ENCODE results near the gene SNAPC4.

SNAPC4 gene

GRCh38 chr9:136372561-136373299, 27.2 kb downstream of the SNAPC4 start:
- Histone ChIP-seq H3K27me3 (ENCODE audit: control insufficient read depth, low read length) (no peaks in the 10 kb centered on the region), H3K79me2 (ENCODE audit: control insufficient read depth, low read length) (no peaks in the 10 kb centered on the region), H3K36me3 (ENCODE audit: control insufficient read depth, low read length) (peaks cover 21% of the 10 kb centered on the region; the same call in 1 of the 2 replicates), H4K20me1 (ENCODE audit: control insufficient read depth, insufficient read depth, low read depth, low read length) (no peaks in the 10 kb centered on the region), H3K27ac (ENCODE audit: low read depth, low read length) (no peak overlapping the region), H3K9me2 (replicated peaks; ENCODE audit: control insufficient read depth, low read length) (no peaks in the 10 kb centered on the region), H3K4me1 (ENCODE audit: control insufficient read depth, low read length) (0 out of 2 replicates have a peak, but pooled peaks cover 5% of the 10 kb centered on the region), H3F3A (ENCODE audit: control insufficient read depth, insufficient read depth) (no peaks in the 10 kb centered on the region), H3K4me2 (ENCODE audit: low read length) (no peak overlapping the region), H3K9me3 (ENCODE audit: control insufficient read depth, insufficient read depth, low read length) (no peaks in the 10 kb centered on the region), H3K4me3 (ENCODE audit: low read length) (no peak overlapping the region)
- TF ChIP-seq CTCF (IDR thresholded peaks at IDR 0.05; ENCODE audit: low read depth, low read length, poor library complexity, severe bottlenecking) (no peak), EZH2phosphoT487 (IDR thresholded peaks at IDR 0.05; ENCODE audit: borderline replicate concordance, low read length) (no peak)

GRCh38 chr9:136372006-136372405, 28.0 kb downstream of the SNAPC4 start:
- Histone ChIP-seq H3K27ac (ENCODE audit: low read depth, low read length) (no peak overlapping the region), H3K4me3 (ENCODE audit: low read length) (no peak overlapping the region), H3K79me2 (ENCODE audit: control insufficient read depth, low read length) (no peaks in the 10 kb centered on the region), H3K27me3 (ENCODE audit: control insufficient read depth, low read length) (no peaks in the 10 kb centered on the region), H3K36me3 (ENCODE audit: control insufficient read depth, low read length) (peaks cover 15% of the 10 kb centered on the region; the same call in 1 of the 2 replicates), H3F3A (ENCODE audit: control insufficient read depth, insufficient read depth) (no peaks in the 10 kb centered on the region), H3K9me3 (ENCODE audit: control insufficient read depth, insufficient read depth, low read length) (no peaks in the 10 kb centered on the region), H3K4me1 (ENCODE audit: control insufficient read depth, low read length) (0 out of 2 replicates have a peak, but pooled peaks cover 5% of the 10 kb centered on the region), H4K20me1 (ENCODE audit: control insufficient read depth, insufficient read depth, low read depth, low read length) (no peaks in the 10 kb centered on the region), H3K9me2 (replicated peaks; ENCODE audit: control insufficient read depth, low read length) (no peaks in the 10 kb centered on the region), H3K4me2 (ENCODE audit: low read length) (no peak overlapping the region)
- TF ChIP-seq EZH2phosphoT487 (IDR thresholded peaks at IDR 0.05; ENCODE audit: borderline replicate concordance, low read length) (no peak), CTCF (IDR thresholded peaks at IDR 0.05; ENCODE audit: low read depth, low read length, poor library complexity, severe bottlenecking) (no peak)

DNA sequence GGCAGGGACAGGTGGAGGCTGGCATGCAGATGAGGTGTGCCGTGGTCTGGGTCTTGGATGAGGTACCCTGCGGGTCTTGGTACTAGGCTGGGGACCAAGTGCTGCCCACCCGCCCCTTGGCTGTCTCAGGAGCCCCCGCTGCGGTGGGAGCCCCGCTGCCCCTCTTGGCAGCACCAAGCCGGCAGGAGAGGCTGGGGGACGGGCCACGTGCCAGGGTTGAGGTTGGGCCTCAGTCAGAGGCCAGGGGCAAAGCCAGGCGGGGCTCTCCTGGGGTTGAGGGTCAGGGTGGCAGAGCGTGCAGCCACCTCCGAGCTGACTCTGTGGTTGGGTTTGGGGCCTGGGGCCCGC, 28.5 kb downstream of the SNAPC4 start:
- Histone ChIP-seq H3K27ac (ENCODE audit: low read depth, low read length) (no peak overlapping the region), H3F3A (ENCODE audit: control insufficient read depth, insufficient read depth) (no peaks in the 10 kb centered on the region), H3K9me2 (replicated peaks; ENCODE audit: control insufficient read depth, low read length) (no peaks in the 10 kb centered on the region), H3K4me2 (ENCODE audit: low read length) (no peak overlapping the region), H4K20me1 (ENCODE audit: control insufficient read depth, insufficient read depth, low read depth, low read length) (no peaks in the 10 kb centered on the region), H3K4me1 (ENCODE audit: control insufficient read depth, low read length) (0 out of 2 replicates have a peak, but pooled peaks cover 5% of the 10 kb centered on the region), H3K36me3 (ENCODE audit: control insufficient read depth, low read length) (peaks cover 13% of the 10 kb centered on the region; the same call in 1 of the 2 replicates), H3K79me2 (ENCODE audit: control insufficient read depth, low read length) (no peaks in the 10 kb centered on the region), H3K4me3 (ENCODE audit: low read length) (no peak overlapping the region), H3K27me3 (ENCODE audit: control insufficient read depth, low read length) (no peaks in the 10 kb centered on the region), H3K9me3 (ENCODE audit: control insufficient read depth, insufficient read depth, low read length) (no peaks in the 10 kb centered on the region)
- TF ChIP-seq CTCF (IDR thresholded peaks at IDR 0.05; ENCODE audit: low read depth, low read length, poor library complexity, severe bottlenecking) (no peak), EZH2phosphoT487 (IDR thresholded peaks at IDR 0.05; ENCODE audit: borderline replicate concordance, low read length) (no peak)

All from DOHH2 (cell line).